ENCODE results near the gene FAM229B.
"Not testable (repeated sequence)": the region's sequence is repeated elsewhere in the genome, so short reads cannot be mapped to it uniquely, and the experiment has no call there.

Gene FAM229B

DNA sequence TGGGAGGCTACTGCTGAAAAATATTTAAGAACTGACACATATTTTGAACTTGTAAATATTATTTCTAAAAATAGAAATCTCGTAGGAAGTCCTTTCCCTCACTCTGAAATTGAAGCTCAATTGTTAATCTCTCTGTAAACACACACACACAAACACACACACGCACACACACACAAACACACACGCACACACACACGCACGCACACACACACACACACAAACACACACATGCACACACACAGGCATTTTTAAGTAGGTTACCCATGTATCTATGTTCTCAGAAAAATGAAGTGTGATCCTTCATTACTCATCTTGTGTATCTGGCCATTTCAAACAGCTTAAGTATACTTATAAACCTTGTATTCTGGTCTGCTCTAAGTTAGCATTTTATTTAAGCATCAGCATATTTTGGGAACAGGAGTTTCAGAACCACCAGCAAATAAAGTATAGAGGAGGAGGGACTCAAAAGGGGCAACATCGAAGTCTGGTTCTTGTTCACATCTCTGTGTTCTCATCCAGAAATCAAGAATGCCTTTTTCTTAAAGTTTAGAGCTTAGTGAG, 21.9 kb upstream of the FAM229B start:
- no peak for DNase-seq (ENCODE audit: low read depth)

DNA sequence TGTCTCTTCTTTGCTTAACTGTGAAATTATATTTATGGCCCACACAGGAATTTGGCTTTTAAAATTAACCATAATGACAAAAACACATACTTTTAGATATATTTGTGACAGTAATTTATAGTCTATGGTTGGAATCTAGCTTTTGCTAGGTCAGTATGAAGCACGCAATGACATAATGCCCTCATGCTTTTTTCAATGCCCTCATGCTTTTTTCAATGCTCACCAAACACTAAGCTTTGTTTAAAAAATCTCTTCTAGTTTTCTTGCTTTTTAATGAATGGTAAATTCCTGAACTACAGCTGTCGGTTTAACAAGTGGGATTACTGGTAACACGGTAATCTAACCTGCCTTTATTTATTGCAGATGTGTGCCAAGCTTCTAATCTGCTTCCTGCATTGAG, 20.8 kb upstream of the FAM229B start:
- no peak for DNase-seq (ENCODE audit: low read depth)

DNA sequence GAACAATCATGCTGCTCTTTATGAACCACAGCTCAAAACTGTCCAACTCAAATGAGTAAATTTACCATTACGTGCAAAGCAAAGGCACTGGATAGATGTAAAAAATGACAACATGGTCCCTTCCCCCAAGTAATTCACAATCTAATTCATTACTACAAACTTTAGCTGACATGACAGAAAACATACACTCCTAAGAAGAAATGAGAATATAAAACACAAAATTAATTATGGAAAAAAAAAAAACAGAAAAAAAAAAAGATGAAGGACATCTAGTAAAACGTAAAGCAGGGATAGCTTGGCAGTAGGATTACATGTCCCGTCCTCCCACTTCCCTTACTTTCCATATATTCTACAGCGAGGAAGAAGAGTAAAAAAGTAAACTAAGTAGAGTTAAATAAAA, 5.8 kb upstream of the FAM229B start:
- DNase-seq (ENCODE audit: low read depth), result no peak

DNA sequence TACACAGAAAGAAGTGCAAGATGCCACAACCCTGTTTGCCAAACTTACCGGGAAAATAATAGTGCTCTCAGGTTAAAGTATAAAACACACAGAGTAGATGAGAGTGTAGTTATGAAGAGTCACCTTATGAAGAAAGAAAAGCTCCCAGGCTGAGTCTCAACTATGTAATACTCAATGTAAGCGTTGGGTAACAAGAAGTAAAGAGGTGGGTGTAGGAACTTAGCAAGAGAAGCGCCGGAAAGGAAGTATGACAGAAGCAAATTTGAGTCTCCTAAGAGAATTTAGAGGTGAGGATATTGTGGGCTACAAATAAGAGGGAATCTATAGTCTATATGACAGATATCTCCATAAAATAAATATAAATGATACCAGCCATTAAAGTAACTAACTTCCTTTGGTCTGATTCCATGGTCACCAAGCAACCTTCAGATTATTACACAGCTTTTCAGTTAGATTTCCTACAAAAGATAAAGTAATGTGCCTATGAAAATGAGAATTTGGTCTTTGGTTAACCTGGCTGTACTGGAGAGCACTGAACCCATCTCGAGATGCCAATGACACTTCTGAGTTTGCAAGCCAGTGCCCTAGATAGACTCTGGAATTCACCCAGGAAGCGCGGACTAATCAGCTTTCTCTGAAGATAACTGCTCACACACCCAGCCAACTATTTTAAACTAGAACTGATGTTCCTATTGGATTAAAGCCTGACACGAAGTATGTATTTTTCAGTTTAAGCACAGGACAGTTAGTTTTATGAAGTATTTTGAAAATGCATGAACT, 1.9 kb upstream of the FAM229B start:
- no peak for DNase-seq (ENCODE audit: low read depth)

DNA sequence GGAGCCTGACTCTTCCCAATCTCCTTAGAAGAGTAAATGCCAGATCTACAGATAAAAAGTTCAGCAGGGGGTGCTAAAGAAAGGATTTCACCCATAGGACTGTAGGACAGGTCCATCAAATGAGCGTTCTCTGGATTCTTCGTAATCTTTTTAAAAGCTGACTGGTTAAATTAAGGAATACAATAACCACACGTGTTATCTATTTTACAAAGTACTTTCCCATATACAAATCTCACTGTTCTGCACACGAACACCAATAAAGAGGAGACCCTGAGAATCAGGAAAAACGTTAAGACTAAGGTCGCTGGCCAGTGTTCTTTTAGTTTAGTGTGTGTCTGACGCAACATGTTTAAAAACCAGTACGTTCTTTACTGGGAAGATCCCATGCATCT, 651 bp upstream of the FAM229B start:
- DNase-seq (ENCODE audit: low read depth), result no peak

DNA sequence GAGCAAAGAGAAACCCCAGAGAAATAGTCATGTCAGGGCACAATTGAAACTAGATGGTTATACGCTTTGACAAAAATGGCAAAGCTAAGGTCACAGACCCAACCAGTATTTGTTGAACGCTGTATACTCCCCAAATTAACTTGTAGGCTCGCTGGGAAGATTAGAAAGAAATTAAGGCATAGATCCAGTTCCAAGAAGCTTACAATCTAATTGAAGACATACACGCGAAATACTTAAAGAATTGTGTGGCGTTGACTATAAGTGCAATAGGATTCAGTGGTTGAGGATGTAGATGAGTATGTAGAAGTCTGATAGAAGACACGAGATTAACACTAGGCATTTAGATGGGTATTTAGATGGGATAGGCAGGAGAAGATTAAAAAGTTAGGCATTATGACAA, 525 bp downstream of the FAM229B start:
- no peak for DNase-seq (ENCODE audit: low read depth)

DNA sequence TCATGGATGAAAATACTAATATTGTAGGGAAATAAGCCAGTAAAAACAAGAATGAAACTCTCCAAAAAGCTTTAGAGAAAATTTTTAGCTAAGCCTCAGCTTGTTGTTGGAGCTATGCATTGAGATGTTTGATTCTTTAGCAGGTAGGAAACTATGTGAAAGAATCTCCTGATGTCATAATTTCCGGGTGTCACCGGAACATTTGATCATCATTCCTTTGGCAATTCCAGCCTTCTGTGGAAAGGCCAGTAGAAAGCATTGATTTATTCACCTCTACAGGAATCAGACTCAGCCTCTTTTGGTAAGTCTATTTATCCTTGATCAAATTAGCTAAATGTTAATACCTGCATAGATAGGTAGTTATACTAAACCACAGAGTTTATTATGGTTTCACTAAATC, 9.5 kb downstream of the FAM229B start:
- no peak for DNase-seq (ENCODE audit: low read depth)

DNA sequence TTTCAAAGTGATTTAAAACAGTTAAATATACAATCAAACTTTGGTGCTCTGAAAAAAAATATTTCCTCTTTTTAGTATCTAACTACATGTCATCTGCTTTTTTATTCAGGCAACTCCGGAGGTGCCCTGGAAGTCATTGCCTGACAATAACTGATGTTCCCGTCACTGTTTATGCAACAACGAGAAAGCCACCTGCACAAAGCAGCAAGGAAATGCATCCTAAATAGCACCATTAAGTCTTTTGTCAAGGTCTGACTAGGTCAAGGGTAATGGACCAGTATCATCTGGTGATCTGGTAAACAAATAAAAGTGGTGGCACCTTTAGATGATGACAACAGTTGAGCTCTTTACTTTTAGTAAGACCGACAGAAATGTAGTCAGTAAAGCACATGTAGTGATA, 13.2 kb downstream of the FAM229B start:
- no peak for DNase-seq (ENCODE audit: low read depth)

DNA sequence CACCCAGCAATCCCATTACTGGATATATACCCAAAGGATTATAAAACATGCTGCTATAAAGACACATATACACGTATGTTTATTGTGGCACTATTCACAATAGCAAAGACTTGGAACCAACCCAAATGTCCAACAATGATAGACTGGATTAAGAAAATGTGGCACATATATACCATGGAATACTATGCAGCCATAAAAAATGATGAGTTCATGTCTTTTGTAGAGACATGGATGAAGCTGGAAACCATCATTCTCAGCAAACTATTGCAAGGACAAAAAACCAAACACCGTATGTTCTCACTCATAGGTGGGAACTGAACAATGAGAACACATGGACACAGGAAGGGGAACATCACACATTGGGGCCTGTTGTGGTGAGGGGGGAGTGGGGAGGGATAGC, 18.6 kb downstream of the FAM229B start:
- DNase-seq (ENCODE audit: low read depth), result not testable (repeated sequence)

DNA sequence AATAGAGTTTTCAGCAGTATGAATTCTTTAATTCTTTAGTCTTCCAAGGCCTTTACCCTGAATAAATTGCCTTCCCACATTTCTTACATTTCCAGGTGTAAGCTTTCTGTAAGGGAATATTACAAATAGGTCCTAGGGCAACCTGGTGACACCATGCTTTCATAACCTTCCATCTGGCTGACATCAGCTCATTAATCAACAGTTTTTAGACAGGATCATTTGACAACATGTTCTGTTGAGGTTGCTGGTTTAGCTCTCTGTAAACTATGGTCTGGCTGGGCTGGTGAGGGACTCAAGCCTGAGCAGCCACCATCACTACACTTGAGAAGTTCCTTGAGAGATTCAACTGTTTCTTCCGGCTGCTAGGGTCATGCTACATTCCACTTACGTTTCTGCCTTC, 19.2 kb downstream of the FAM229B start:
- no peak for DNase-seq (ENCODE audit: low read depth)

DNA sequence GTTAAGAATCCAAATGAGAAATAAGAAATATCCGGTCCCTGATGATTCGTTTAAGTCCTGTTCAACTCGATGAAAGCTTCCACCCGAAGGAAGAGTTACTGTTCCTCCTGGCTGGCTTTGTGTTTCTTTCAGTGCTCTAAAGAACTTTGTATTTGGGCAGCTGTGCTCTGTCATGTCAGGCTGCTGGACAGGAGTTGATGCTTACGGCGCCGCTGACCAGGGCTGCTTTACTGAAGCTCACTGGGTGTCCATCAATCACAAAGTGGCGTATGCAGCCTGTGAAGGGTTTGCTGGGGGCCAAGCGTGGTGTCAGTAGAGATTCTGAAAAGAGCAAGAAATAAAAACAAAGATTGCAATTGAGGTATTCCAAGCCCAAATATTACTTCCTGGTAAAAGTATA, 21.9 kb downstream of the FAM229B start:
- DNase-seq (ENCODE audit: low read depth), result no peak

DNA sequence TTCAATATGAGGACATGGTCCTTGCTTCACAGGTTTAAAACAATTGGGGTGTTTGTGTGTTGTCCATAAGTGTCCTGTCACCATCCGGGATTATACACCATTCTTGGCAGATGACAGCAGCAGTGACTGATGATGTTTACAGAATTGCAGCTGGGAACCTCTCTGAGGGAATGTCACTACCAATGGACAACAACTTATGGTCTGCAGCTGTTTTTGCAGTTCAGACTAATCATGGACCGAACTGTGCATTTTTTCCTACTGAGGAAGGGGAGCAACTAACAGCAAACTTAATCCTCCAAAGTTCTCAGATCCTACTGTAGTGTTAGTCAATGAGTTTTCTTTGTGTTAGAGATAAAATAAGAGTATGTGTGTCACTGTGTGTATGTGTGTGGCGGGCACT, 26.0 kb downstream of the FAM229B start:
- DNase-seq (ENCODE audit: low read depth), result no peak

DNA sequence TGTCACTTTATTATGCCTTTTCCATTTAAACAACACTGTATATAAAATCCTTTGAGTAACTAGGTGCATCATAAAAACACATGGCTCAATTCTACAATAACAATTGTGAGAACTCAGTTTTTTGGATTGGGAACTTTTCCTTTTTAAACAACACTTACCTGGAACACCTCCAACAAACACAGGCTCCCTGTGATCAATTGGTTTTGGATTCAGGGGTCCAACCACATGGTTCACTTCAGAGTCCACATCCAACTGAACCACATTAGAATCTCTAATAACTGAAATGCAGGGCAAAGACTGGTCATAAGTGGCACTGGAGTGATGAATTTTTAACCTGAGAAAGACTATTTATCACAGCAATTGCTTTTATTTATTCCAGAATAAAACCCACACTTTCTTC, 26.5 kb downstream of the FAM229B start:
- no peak for DNase-seq (ENCODE audit: low read depth)

DNA sequence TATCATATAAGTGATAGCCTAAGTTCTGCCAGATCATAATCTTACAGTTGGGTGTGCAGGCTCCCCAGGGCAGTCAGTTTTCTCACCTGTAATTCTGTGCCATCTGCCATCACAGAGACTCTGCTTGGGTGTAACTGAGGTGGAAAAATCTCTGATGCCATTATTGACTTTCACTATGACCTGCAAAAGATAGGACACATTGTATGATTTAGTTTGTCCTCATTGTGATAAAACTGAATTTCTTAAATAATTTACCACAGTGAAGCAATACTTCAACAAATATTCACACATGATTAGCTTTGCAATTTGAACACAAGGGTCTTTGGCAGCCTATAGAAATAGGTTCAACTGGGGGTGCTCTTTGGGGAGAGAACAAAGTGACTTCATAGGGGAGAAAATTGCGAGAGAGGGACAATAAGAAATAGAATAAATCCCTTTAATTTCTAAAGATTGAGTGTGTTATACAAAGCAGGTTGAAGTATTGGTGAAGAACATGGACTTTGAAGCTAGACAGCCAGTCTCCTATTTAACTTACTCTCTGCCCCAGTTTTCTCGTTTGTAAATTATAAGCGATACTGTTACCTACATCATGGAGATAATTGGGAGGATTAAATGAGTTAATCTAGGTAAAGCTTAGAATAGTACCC, 27.3 kb downstream of the FAM229B start:
- DNase-seq (ENCODE audit: low read depth), result no peak

DNA sequence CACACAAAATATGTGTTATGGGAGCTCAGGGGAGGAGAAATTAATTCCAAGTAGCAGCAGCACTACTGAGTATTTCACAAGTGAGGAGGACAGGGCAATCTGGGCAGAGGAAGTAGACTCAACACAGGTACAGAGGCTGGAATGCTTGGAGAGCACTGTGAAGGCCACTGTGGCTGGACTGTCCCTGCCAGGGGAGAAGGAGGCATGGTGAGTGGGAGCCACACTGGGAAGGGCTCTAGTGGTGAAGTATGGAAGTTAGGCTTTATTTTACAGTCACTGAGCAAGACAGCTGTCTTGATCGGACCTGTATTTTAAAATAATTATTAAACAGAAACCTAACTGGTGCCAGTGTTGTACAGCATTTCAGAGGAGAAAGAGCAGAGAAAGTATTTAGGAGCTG, 28.8 kb downstream of the FAM229B start:
- no peak for DNase-seq (ENCODE audit: low read depth)

DNA sequence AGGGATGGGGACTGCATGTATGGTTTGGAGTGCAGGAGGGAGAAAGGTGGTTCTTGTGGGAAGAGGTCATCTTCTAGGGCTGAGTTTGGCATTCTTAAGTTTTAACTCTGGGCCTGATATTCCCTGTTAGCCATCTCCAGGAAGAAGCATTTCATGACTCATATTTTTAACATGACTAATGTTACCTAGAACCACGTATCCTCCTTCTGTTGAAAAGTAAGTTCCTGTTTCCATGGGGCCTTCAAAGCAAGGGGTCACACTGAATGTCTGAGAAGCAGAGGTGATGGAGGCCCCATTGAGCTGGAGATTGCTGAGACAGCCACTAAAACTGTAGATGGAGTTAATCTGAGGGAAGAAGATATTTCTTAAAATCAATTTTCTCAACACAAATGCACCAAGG, 30.2 kb downstream of the FAM229B start:
- no peak for DNase-seq (ENCODE audit: low read depth)

DNA sequence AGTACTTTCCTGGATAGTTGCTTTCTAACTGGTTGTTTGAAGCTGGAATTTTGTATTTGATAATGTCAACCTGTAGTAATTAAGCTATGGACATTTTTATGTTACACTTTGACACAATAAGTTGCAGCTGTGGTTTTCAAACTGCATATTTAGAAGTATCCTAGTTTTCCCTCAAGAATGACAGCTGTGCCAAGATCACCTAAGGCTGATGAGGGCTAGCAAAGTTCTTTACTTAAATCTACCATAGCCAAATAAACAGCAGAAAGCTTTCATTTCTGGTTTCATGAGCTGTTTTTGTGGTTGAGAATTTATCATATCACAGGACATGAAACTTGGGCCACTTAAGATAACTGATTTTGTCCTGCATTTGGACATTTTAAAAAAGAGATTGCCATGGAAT, 30.6 kb downstream of the FAM229B start:
- no peak for DNase-seq (ENCODE audit: low read depth)

DNA sequence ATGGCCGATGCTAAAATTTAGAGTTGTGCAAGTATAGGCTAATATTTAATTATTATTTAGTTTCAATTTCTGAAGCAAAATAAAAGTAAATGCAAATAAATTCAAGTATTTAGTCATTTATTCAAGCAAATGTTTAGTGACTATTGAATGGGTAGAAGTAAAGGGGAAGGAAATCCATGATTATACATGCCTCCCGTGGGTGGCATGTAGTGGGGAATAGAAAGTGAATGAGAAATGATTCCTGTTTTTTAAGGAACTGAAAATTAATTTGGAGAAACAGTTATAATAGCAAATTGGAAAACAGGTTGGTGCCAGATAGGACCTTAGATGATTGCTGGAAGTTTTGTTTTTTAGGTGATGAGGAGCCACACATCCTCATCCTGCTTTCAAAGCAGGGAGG, 35.4 kb downstream of the FAM229B start:
- no peak for DNase-seq (ENCODE audit: low read depth)

DNA sequence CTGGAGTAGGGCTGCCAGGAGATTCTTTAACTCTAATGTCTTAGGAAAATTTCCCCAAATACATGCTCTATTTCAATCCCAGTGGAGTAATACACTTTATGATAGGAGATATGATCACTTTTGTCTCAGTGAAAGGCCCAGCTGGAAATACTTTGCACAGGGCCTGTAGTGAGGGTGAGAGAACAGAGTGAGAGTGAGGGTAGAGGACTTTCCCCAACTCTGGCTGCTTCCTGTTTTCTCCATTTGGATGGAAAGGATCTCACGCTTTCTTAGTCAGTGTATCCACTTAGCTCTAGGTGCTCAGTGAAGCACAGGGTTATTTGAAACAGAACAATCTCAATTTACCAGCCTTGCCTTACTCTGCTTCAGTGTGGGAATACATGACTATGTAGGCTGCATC, 36.6 kb downstream of the FAM229B start:
- DNase-seq (ENCODE audit: low read depth), result no peak

DNA sequence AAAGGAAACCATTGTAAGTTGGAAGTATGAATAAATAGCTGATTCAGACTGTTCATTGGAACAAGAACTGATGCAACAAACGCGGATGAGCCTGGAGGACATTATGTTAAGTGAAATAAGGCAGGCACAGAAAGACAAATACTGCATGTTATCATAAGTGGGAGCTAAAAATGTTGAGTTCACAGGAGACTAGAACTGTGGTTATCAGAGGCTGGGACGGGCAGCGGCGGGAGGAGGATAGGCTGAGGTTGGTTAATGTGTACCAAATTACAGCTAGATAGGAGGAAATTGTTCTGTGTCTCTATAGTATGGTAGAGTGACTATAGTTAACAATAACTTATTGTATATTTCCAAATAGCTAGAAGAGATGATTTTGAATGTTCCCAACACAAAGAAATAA, 40.8 kb downstream of the FAM229B start:
- DNase-seq (ENCODE audit: low read depth), result no peak

DNA sequence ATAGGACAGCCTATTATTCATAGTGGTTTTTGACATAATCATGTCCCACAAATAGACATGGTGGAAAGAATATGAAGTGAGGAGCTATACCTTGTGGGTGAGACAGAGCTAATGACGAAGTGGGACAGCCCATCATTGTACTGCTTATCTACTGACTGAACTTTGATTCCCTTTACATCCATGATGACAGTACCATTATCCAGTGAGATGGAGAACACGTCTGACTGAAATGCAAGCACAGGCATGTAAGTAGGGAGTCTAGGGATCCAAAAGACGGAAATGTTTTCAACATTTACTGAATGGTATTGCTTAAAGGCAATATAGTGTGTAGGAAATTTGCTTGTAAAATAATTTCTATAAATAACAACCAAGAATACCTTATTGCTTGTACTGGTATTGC, 43.5 kb downstream of the FAM229B start:
- DNase-seq (ENCODE audit: low read depth), result no peak

DNA sequence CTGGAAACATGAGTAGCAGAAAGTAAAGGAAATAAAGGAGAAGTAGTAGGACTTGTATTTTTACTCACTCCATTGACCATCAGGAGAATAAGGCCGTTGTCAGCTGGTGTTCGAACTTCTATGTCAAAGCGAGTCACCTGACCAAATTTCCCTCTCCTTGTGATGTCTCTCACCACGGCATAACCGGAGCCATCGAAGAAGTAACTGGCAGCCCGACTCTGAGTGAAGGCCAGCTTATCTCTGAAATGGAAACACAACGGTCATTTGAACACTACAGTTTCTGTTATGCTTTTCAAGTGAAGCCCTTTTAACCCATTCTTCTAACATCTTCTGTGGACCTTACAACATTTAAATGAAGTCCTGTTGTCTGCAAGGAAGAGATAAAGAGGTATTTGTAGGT, 51.7 kb downstream of the FAM229B start:
- no peak for DNase-seq (ENCODE audit: low read depth)

DNA sequence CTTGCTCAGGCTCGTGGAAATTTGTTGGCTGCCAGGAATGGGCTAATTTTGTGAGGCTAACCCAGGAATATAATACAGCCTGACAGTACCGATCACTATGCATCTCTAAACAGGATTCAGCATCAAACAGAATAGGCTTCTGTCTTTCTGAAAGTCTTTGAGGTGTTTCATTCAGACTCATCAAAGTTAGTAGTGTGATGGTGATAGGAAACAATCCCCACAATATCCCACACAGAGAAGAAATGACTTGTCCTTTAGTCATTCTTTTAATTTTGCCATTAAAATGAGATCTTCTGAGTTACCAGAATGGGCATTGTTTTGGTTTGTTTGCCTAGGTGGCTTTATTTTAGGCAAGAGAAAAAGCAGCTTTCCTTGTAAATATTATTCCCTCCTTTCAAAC, 54.3 kb downstream of the FAM229B start:
- DNase-seq (ENCODE audit: low read depth), result no peak

All from activated T-cell treated with anti-CD3 and anti-CD28 coated beads for 24 hours (primary cell).